Measurements from ENCODE around the gene TRAP1.
"Not testable (repeated sequence)": the region's sequence is repeated elsewhere in the genome, so short reads cannot be mapped to it uniquely, and the experiment has no call there.

Gene TRAP1

GRCh38 chr16:3735541-3735940 lies 18.2 kb upstream of the TRAP1 start:
- DNase-seq: no peak

GRCh38 chr16:3734758-3735221 lies 17.5 kb upstream of the TRAP1 start:
- no peak for DNase-seq

GRCh38 chr16:3734084-3734757 lies 16.9 kb upstream of the TRAP1 start:
- no peak for DNase-seq

- no peak for DNase-seq
Observed at GRCh38 chr16:3732171-3732570, 14.8 kb upstream of the TRAP1 start.

- DNase-seq: no peak
Observed at GRCh38 chr16:3731126-3731935, 14.0 kb upstream of the TRAP1 start.

GRCh38 chr16:3730161-3731125 lies 13.1 kb upstream of the TRAP1 start:
- DNase-seq: no peak

- DNase-seq: no peak
Observed at GRCh38 chr16:3729161-3730112, 12.1 kb upstream of the TRAP1 start.

- no peak for DNase-seq
Observed at GRCh38 chr16:3728424-3729160, 11.3 kb upstream of the TRAP1 start.

GRCh38 chr16:3727806-3728381 lies 10.6 kb upstream of the TRAP1 start:
- no peak for DNase-seq

- DNase-seq: no peak
Observed at GRCh38 chr16:3726021-3726687, 8.8 kb upstream of the TRAP1 start.

- DNase-seq: no peak
Observed at GRCh38 chr16:3725276-3725675, 8.0 kb upstream of the TRAP1 start.

GRCh38 chr16:3722508-3722907 lies 5.2 kb upstream of the TRAP1 start:
- no peak for DNase-seq

GRCh38 chr16:3720418-3720817 lies 3.1 kb upstream of the TRAP1 start:
- no peak for DNase-seq

- no peak for DNase-seq
Observed at GRCh38 chr16:3718628-3719027, 1.3 kb upstream of the TRAP1 start.

GRCh38 chr16:3718019-3718391 lies 681 bp upstream of the TRAP1 start:
- DNase-seq: no peak

- DNase-seq: no peak
Observed at GRCh38 chr16:3716831-3717234, 491 bp downstream of the TRAP1 start.

- no peak for DNase-seq
Observed at GRCh38 chr16:3715430-3715829, 1.9 kb downstream of the TRAP1 start.

GRCh38 chr16:3714378-3714777 lies 2.9 kb downstream of the TRAP1 start:
- not testable (repeated sequence) for DNase-seq

GRCh38 chr16:3713587-3714242 lies 3.6 kb downstream of the TRAP1 start:
- DNase-seq: no peak

GRCh38 chr16:3712861-3713372 lies 4.4 kb downstream of the TRAP1 start:
- no peak for DNase-seq

All from activated T-cell treated with anti-CD3 and anti-CD28 coated beads for 4 hours (primary cell).